Measurements from ENCODE around the gene CACNA2D3. TPM values are rescaled to one million over a fixed set of nuclear protein-coding genes. Genes with fewer than 3 reads are reported as not detected.

CACNA2D3 gene
- total RNA-seq, 1 donor from 2014 or later, result not detected

GRCh38 chr3:54897028-54897711 lies 774.8 kb downstream of the CACNA2D3 start:
- H3K36me3 ChIP-seq, result no peaks in the 10 kb centered on the region
- H3K4me3 Mint-ChIP-seq, result no peak overlapping the region
- H3K27me3 ChIP-seq, result no peaks in the 10 kb centered on the region
- H3K36me3 Mint-ChIP-seq, result no peaks in the 10 kb centered on the region
- no peak overlapping the region for H3K27ac Mint-ChIP-seq
- H3K4me1 Mint-ChIP-seq, result peaks cover 9% of the 10 kb centered on the region
- peaks cover 5% of the 10 kb centered on the region for H3K4me1 ChIP-seq
- H3K4me3 ChIP-seq, result no peak overlapping the region
- H3F3A ChIP-seq (ENCODE audit: low read depth), result no peaks in the 10 kb centered on the region
- H4K20me1 ChIP-seq (ENCODE audit: low read depth), result no peaks in the 10 kb centered on the region
- H3K27me3 Mint-ChIP-seq (ENCODE audit: insufficient read depth, low read depth), result peaks cover 5% of the 10 kb centered on the region
- no peak overlapping the region for H3K4me2 ChIP-seq
- TF ChIP-seq EZH2 (IDR thresholded peaks at IDR 0.05), result no peak
- no peak for TF ChIP-seq CTCF (IDR thresholded peaks at IDR 0.05)
- no peak for TF ChIP-seq EZH2phosphoT487 (IDR thresholded peaks at IDR 0.05)
- H3K79me2 ChIP-seq (ENCODE audit: low read depth), result no peaks in the 10 kb centered on the region
- no peak overlapping the region for H2AFZ ChIP-seq (replicated peaks)
- H3K9me3 ChIP-seq (ENCODE audit: low read depth), result no peaks in the 10 kb centered on the region
- H3K27ac ChIP-seq, result no peak overlapping the region
- H3K9me3 Mint-ChIP-seq, result no peaks in the 10 kb centered on the region
- H3K9ac ChIP-seq, result no peak overlapping the region
- DNase-seq (ENCODE audit: low spot score), result no peak

- H3F3A ChIP-seq (ENCODE audit: low read depth), result no peaks in the 10 kb centered on the region
- no peak overlapping the region for H3K4me3 ChIP-seq
- H3K4me1 ChIP-seq, result peaks cover 5% of the 10 kb centered on the region
- H3K4me2 ChIP-seq, result no peak overlapping the region
- no peak overlapping the region for H3K27ac ChIP-seq
- no peaks in the 10 kb centered on the region for H4K20me1 ChIP-seq (ENCODE audit: low read depth)
- no peaks in the 10 kb centered on the region for H3K79me2 ChIP-seq (ENCODE audit: low read depth)
- Mint-ChIP-seq H3K36me3 (no peaks in the 10 kb centered on the region), H3K4me3 (no peak overlapping the region), H3K9me3 (no peaks in the 10 kb centered on the region), H3K27me3 (ENCODE audit: insufficient read depth, low read depth) (peaks cover 5% of the 10 kb centered on the region), H3K27ac (no peak overlapping the region), H3K4me1 (peaks cover 5% of the 10 kb centered on the region)
- no peaks in the 10 kb centered on the region for H3K36me3 ChIP-seq
- H3K9ac ChIP-seq, result no peak overlapping the region
- no peaks in the 10 kb centered on the region for H3K27me3 ChIP-seq
- H3K9me3 ChIP-seq (ENCODE audit: low read depth), result no peaks in the 10 kb centered on the region
- TF ChIP-seq EZH2 (IDR thresholded peaks at IDR 0.05) (no peak), CTCF (IDR thresholded peaks at IDR 0.05) (no peak), EZH2phosphoT487 (IDR thresholded peaks at IDR 0.05) (no peak)
- no peak for DNase-seq (ENCODE audit: low spot score)
- no peak overlapping the region for H2AFZ ChIP-seq (replicated peaks)
These were observed 776.9 kb downstream of the CACNA2D3 start for GRCh38 chr3:54899273-54899672.

- Histone ChIP-seq H3K79me2 (ENCODE audit: low read depth) (no peaks in the 10 kb centered on the region), H2AFZ (replicated peaks) (no peak overlapping the region), H3K27me3 (no peaks in the 10 kb centered on the region), H4K20me1 (ENCODE audit: low read depth) (no peaks in the 10 kb centered on the region), H3K9me3 (ENCODE audit: low read depth) (no peaks in the 10 kb centered on the region), H3K36me3 (no peaks in the 10 kb centered on the region), H3K27ac (no peak overlapping the region), H3K9ac (no peak overlapping the region), H3F3A (ENCODE audit: low read depth) (no peaks in the 10 kb centered on the region), H3K4me1 (peaks cover 5% of the 10 kb centered on the region), H3K4me2 (no peak overlapping the region), H3K4me3 (no peak overlapping the region)
- H3K36me3 Mint-ChIP-seq, result no peaks in the 10 kb centered on the region
- no peak for DNase-seq (ENCODE audit: low spot score)
- no peaks in the 10 kb centered on the region for H3K9me3 Mint-ChIP-seq
- no peak overlapping the region for H3K27ac Mint-ChIP-seq
- no peak for TF ChIP-seq EZH2 (IDR thresholded peaks at IDR 0.05)
- peaks cover 5% of the 10 kb centered on the region for H3K27me3 Mint-ChIP-seq (ENCODE audit: insufficient read depth, low read depth)
- H3K4me3 Mint-ChIP-seq, result no peak overlapping the region
- H3K4me1 Mint-ChIP-seq, result peaks cover 5% of the 10 kb centered on the region
These were observed 778.7 kb downstream of the CACNA2D3 start for GRCh38 chr3:54900838-54901591.
